ENCODE results near the gene PLEKHG4B.

- TF ChIP-seq CTCF (IDR thresholded peaks at IDR 0.05), result no peak
- TF ChIP-seq POLR2A (IDR thresholded peaks at IDR 0.05), result no peak
Observed at GRCh38 chr5:159448-160172, 67.6 kb downstream of the PLEKHG4B start.
